ENCODE data around the gene KCNJ12.
"Not testable (repeated sequence)": the region's sequence is repeated elsewhere in the genome, so short reads cannot be mapped to it uniquely, and the experiment has no call there.

The KCNJ12 gene

GRCh38 chr17:21422311-21423189 is 46.4 kb downstream of the KCNJ12 start:
- not testable (repeated sequence) for DNase-seq

GRCh38 chr17:21423190-21423493 is 47.0 kb downstream of the KCNJ12 start:
- not testable (repeated sequence) for DNase-seq

GRCh38 chr17:21424697-21425096 is 48.5 kb downstream of the KCNJ12 start:
- DNase-seq, result not testable (repeated sequence)

- no peak for DNase-seq
Measured at GRCh38 chr17:21425321-21425720, 49.2 kb downstream of the KCNJ12 start.

GRCh38 chr17:21425736-21426135 is 49.6 kb downstream of the KCNJ12 start:
- no peak for DNase-seq

- not testable (repeated sequence) for DNase-seq
Measured at GRCh38 chr17:21426246-21426645, 50.1 kb downstream of the KCNJ12 start.

- not testable (repeated sequence) for DNase-seq
Measured at GRCh38 chr17:21426876-21427275, 50.7 kb downstream of the KCNJ12 start.

GRCh38 chr17:21427727-21428126 is 51.6 kb downstream of the KCNJ12 start:
- not testable (repeated sequence) for DNase-seq

GRCh38 chr17:21428752-21429424 is 52.7 kb downstream of the KCNJ12 start:
- DNase-seq, result not testable (repeated sequence)

- DNase-seq, result not testable (repeated sequence)
Measured at GRCh38 chr17:21429921-21430628, 53.9 kb downstream of the KCNJ12 start.

GRCh38 chr17:21433971-21434370 is 57.8 kb downstream of the KCNJ12 start:
- DNase-seq, result not testable (repeated sequence)

GRCh38 chr17:21434976-21435375 is 58.8 kb downstream of the KCNJ12 start:
- DNase-seq, result not testable (repeated sequence)

- DNase-seq, result not testable (repeated sequence)
Measured at GRCh38 chr17:21436481-21436880, 60.3 kb downstream of the KCNJ12 start.

- DNase-seq, result not testable (repeated sequence)
Measured at GRCh38 chr17:21436883-21437836, 61.0 kb downstream of the KCNJ12 start.

GRCh38 chr17:21438316-21439014 is 62.3 kb downstream of the KCNJ12 start:
- DNase-seq, result not testable (repeated sequence)

GRCh38 chr17:21439015-21439336 is 62.8 kb downstream of the KCNJ12 start:
- not testable (repeated sequence) for DNase-seq

- no peak for DNase-seq
Measured at GRCh38 chr17:21445091-21445650, 69.0 kb downstream of the KCNJ12 start.

GRCh38 chr17:21447552-21447951 is 71.4 kb downstream of the KCNJ12 start:
- DNase-seq, result not testable (repeated sequence)

GRCh38 chr17:21449891-21450290 is 73.7 kb downstream of the KCNJ12 start:
- DNase-seq, result not testable (repeated sequence)

- no peak for DNase-seq
Measured at GRCh38 chr17:21451975-21452374, 75.8 kb downstream of the KCNJ12 start.

GRCh38 chr17:21452377-21453143 is 76.4 kb downstream of the KCNJ12 start:
- DNase-seq, result peak; percentile 46
